Testis (tissue), 3 donors: ENCODE data around the gene SEZ6L. TPM values are rescaled to one million over a fixed set of nuclear protein-coding genes. Genes with fewer than 3 reads are reported as not detected.
A peak's percentile ranks its signal among the peaks of the same experiment; 100 is the strongest.

Source experiments
- DNase-seq: peaks from one replicate; pipeline ENCODE4 v3.0.0-alpha.2; 2019
- H3K27ac ChIP-seq, 2 donors: fragments of 200-600 bp; sonication (generic); one replicate each; pipeline ENCODE4 v1.5.1; 2019
- H3K27me3 ChIP-seq: fragments of 200-600 bp; sonication (generic); one replicate; pipeline ENCODE4 v1.5.1; 2019
- H3K36me3 ChIP-seq: fragments of 200-600 bp; sonication (generic); one replicate; pipeline ENCODE4 v1.5.1; 2017; ENCODE audit warnings: low read depth; ENCODE audit errors: missing control alignments
- H3K4me1 ChIP-seq: fragments of 200-600 bp; sonication (generic); one replicate; pipeline ENCODE4 v1.5.1; 2019
- H3K4me3 ChIP-seq, 2 donors: fragments of 200-600 bp; sonication (generic); one replicate each; pipeline ENCODE4 v1.5.1; 2017 to 2019
- H3K9me3 ChIP-seq: fragments of 200-600 bp; sonication (generic); one replicate; pipeline ENCODE4 v1.5.1; 2017
- CTCF ChIP-seq, 3 experiments: fragments of 450-650 bp in 2 of 3; fragments of 200-600 bp in 1 of 3; sonication (generic) in 1 of 3; IDR thresholded peaks; one replicate each; pipeline ENCODE4 v1.5.1; 2016 to 2019; ENCODE audit warnings: antibody characterized with exemption in 3 of 3, mild to moderate bottlenecking in 2 of 3, moderate library complexity in 1 of 3
- POLR2A ChIP-seq: fragments of 450-650 bp; IDR thresholded peaks from one replicate; pipeline ENCODE4 v1.6.1; 2017; ENCODE audit warnings: antibody characterized with exemption, mild to moderate bottlenecking, moderate library complexity
- WGBS, 2 donors: methylation state at CpG; one replicate each; pipeline ENCODE4 v1.1.5; 2018; 5-methylcytosine and 5-hydroxymethylcytosine counted together
- intact Hi-C: fragments of 100-400 bp; cut with DNase I; formaldehyde crosslinking; loops from one replicate; pipeline ENCODE4 v1.15.1; 2023; ENCODE audit warnings: low total_unique reads
- polyA plus RNA-seq: library from polyadenylated mRNA; stranded (reverse); fragments of 350-450 nt; fragmentation: Illumina TruSeq; extraction: RNeasy Lipid Tissue Mini Kit (QIAGEN cat#74804); gene quantifications from one replicate; pipeline ENCODE4 v1.2.3, GENCODE V29; 2014; ENCODE audit warnings: low read depth, low replicate concordance; ENCODE audit not compliant: insufficient read depth
- total RNA-seq, 2 donors: library from RNA; depleted of rRNA; stranded (reverse); fragments of >200 nt; gene quantifications; one replicate each; pipeline ENCODE4 v1.2.3, GENCODE V29; 2016

The SEZ6L gene
- total and polyA plus RNA-seq, 3 donors from 2014 or later: 0.69 to 1.4 (median 0.71) TPM

GRCh38 chr22:26330971-26331625 is 161.8 kb downstream of the SEZ6L start:
- H3K27me3 ChIP-seq: no peaks in the 10 kb centered on the region
- intact Hi-C loops: no loop called here
- peak; percentile 72 for DNase-seq

GRCh38 chr22:26333088-26333800 is 164.0 kb downstream of the SEZ6L start:
- no peaks in the 10 kb centered on the region for H3K36me3 ChIP-seq
- no peaks in the 10 kb centered on the region for H3K4me1 ChIP-seq
- 68 to 78% methylated on average over 3 to 5 of the region's 5 CpGs for WGBS, 2 donors
- DNase-seq: no peak
- H3K4me3 ChIP-seq: no peak overlapping the region
- no peak for TF ChIP-seq POLR2A
- H3K27ac ChIP-seq: no peak overlapping the region
- H3K27me3 ChIP-seq: no peaks in the 10 kb centered on the region
- H3K9me3 ChIP-seq: no peaks in the 10 kb centered on the region
- intact Hi-C loops: no loop called here

More at GRCh38 chr22:26330971-26331625, 161.8 kb downstream of the SEZ6L start:
- Histone ChIP-seq H3K4me1 (no peaks in the 10 kb centered on the region), H3K36me3 (no peaks in the 10 kb centered on the region), H3K4me3 (no peak overlapping the region), H3K9me3 (no peaks in the 10 kb centered on the region), H3K27ac (no peak overlapping the region)
- 23 to 31% methylated on average over 4 of the region's 4 CpGs for WGBS, 2 donors
- no peak for TF ChIP-seq POLR2A
- TF ChIP-seq CTCF (IDR thresholded peaks at IDR 0.05): peak; percentile 41 to 75 (median 73)

GRCh38 chr22:26334232-26334631 is 165.0 kb downstream of the SEZ6L start:
- no peaks in the 10 kb centered on the region for H3K4me1 ChIP-seq
- no peaks in the 10 kb centered on the region for H3K36me3 ChIP-seq
- WGBS, 2 donors: 78 to 81% methylated on average over 9 of the region's 9 CpGs
- TF ChIP-seq CTCF (IDR thresholded peaks at IDR 0.05) (no peak), POLR2A (no peak)
- DNase-seq: no peak
- H3K4me3 ChIP-seq: no peak overlapping the region
- H3K9me3 ChIP-seq: no peaks in the 10 kb centered on the region
- intact Hi-C loops: no loop called here
- H3K27ac ChIP-seq: no peak overlapping the region
- H3K27me3 ChIP-seq: no peaks in the 10 kb centered on the region

- WGBS, 2 donors: 92 to 94% methylated on average over 4 of the region's 4 CpGs
- TF ChIP-seq CTCF (IDR thresholded peaks at IDR 0.05) (no peak), POLR2A (no peak)
- intact Hi-C loops: no loop called here
- no peaks in the 10 kb centered on the region for H3K9me3 ChIP-seq
- no peak for DNase-seq
- no peak overlapping the region for H3K27ac ChIP-seq
- no peak overlapping the region for H3K4me3 ChIP-seq
- no peaks in the 10 kb centered on the region for H3K27me3 ChIP-seq
- no peaks in the 10 kb centered on the region for H3K36me3 ChIP-seq
- H3K4me1 ChIP-seq: no peaks in the 10 kb centered on the region
Observed at GRCh38 chr22:26336773-26337172, 167.5 kb downstream of the SEZ6L start.

GRCh38 chr22:26339755-26340154 is 170.5 kb downstream of the SEZ6L start:
- intact Hi-C loops: no loop called here
- no peaks in the 10 kb centered on the region for H3K27me3 ChIP-seq
- 72 to 86% methylated on average over 6 of the region's 6 CpGs for WGBS, 2 donors

More at GRCh38 chr22:26339755-26340154, 170.5 kb downstream of the SEZ6L start:
- Histone ChIP-seq H3K4me1 (no peaks in the 10 kb centered on the region), H3K9me3 (no peaks in the 10 kb centered on the region), H3K36me3 (no peaks in the 10 kb centered on the region), H3K4me3 (no peak overlapping the region), H3K27ac (no peak overlapping the region)
- no peak for TF ChIP-seq POLR2A
- TF ChIP-seq CTCF (IDR thresholded peaks at IDR 0.05): no peak
- DNase-seq: no peak
